Chondrocyte (in vitro differentiated cells): Measurements from ENCODE around the gene GNA15. TPM values are rescaled to one million over a fixed set of nuclear protein-coding genes. Genes with fewer than 3 reads are reported as not detected.

Source experiments
- DNase-seq: peaks from one replicate; pipeline ENCODE4 v3.0.0; 2021; ENCODE audit warnings: mixed read lengths, low spot score
- H3K27ac Mint-ChIP-seq: one replicate; pipeline ENCODE4 v1.8.0; 2021; ENCODE audit warnings: mild to moderate bottlenecking, moderate library complexity, mixed read lengths; ENCODE audit not compliant: unreplicated experiment
- H3K27me3 Mint-ChIP-seq: 2 replicates; pipeline ENCODE4 v1.8.0; 2021; ENCODE audit warnings: low read depth, mixed read lengths
- H3K36me3 Mint-ChIP-seq: 2 replicates; pipeline ENCODE4 v1.8.0; 2021; ENCODE audit warnings: low read depth, mixed read lengths
- H3K4me1 Mint-ChIP-seq: 2 replicates; pipeline ENCODE4 v1.8.0; 2021; ENCODE audit warnings: low read depth, mild to moderate bottlenecking, mixed read lengths
- H3K4me3 Mint-ChIP-seq: one replicate; pipeline ENCODE4 v1.8.0; 2021; ENCODE audit warnings: mild to moderate bottlenecking, moderate library complexity, mixed read lengths; ENCODE audit not compliant: unreplicated experiment
- H3K9me3 Mint-ChIP-seq: 2 replicates; pipeline ENCODE4 v1.8.0; 2021; ENCODE audit warnings: low read depth, mixed read lengths
- CTCF ChIP-seq: fragments of 200-600 bp; sonication (generic); IDR thresholded peaks from 2 replicates; pipeline ENCODE4 v1.5.0; 2021; ENCODE audit warnings: antibody characterized with exemption, mild to moderate bottlenecking, moderate library complexity
- total RNA-seq: library from RNA; stranded (reverse); gene quantifications from 3 replicates; pipeline ENCODE4 v1.2.1, GENCODE V29; 2021

Gene GNA15
- total RNA-seq, 1 donor from 2014 or later = not detected

- peaks cover 4% of the 10 kb centered on the region for H3K36me3 Mint-ChIP-seq
- H3K4me3 Mint-ChIP-seq = no peak overlapping the region
- no peaks in the 10 kb centered on the region for H3K9me3 Mint-ChIP-seq
- TF ChIP-seq CTCF = no peak
- no peak overlapping the region for H3K27ac Mint-ChIP-seq
- DNase-seq = no peak
- H3K4me1 Mint-ChIP-seq = no peaks in the 10 kb centered on the region
- H3K27me3 Mint-ChIP-seq = no peaks in the 10 kb centered on the region
Observed at GRCh38 chr19:3124630-3125029, 11.2 kb upstream of the GNA15 start.

GRCh38 chr19:3125900-3126524 is 9.8 kb upstream of the GNA15 start:
- H3K27ac Mint-ChIP-seq = no peak overlapping the region
- no peaks in the 10 kb centered on the region for H3K27me3 Mint-ChIP-seq
- H3K9me3 Mint-ChIP-seq = no peaks in the 10 kb centered on the region
- DNase-seq = peak; percentile 62
- H3K4me1 Mint-ChIP-seq = no peaks in the 10 kb centered on the region
- H3K4me3 Mint-ChIP-seq = no peak overlapping the region
- TF ChIP-seq CTCF = peak; percentile 89
- peaks cover 2% of the 10 kb centered on the region for H3K36me3 Mint-ChIP-seq

- no peaks in the 10 kb centered on the region for H3K27me3 Mint-ChIP-seq
- H3K27ac Mint-ChIP-seq = no peak overlapping the region
- no peak overlapping the region for H3K4me3 Mint-ChIP-seq
- TF ChIP-seq CTCF = peak; percentile 79
- peaks cover 9% of the 10 kb centered on the region for H3K4me1 Mint-ChIP-seq
- H3K36me3 Mint-ChIP-seq = no peaks in the 10 kb centered on the region
- no peaks in the 10 kb centered on the region for H3K9me3 Mint-ChIP-seq
- DNase-seq = no peak
Observed at GRCh38 chr19:3129112-3129511, 6.7 kb upstream of the GNA15 start.

- DNase-seq = no peak
- no peak for TF ChIP-seq CTCF
- Mint-ChIP-seq H3K27ac (no peak overlapping the region), H3K9me3 (no peaks in the 10 kb centered on the region), H3K27me3 (no peaks in the 10 kb centered on the region), H3K4me1 (peaks cover 9% of the 10 kb centered on the region), H3K4me3 (no peak overlapping the region), H3K36me3 (no peaks in the 10 kb centered on the region)
Observed at GRCh38 chr19:3131168-3131567, 4.7 kb upstream of the GNA15 start.

GRCh38 chr19:3132971-3133792 is 2.7 kb upstream of the GNA15 start:
- peaks cover 9% of the 10 kb centered on the region for H3K4me1 Mint-ChIP-seq
- H3K36me3 Mint-ChIP-seq = no peaks in the 10 kb centered on the region
- no peaks in the 10 kb centered on the region for H3K9me3 Mint-ChIP-seq
- no peak for TF ChIP-seq CTCF
- DNase-seq = no peak
- H3K27me3 Mint-ChIP-seq = no peaks in the 10 kb centered on the region
- H3K27ac Mint-ChIP-seq = peak overlapping the region; percentile 46
- H3K4me3 Mint-ChIP-seq = no peak overlapping the region
